Iris pigment epithelial cell (primary cell): ENCODE measurements around the gene PRMT7.

Experiments
- DNase-seq: peaks from one replicate; pipeline ENCODE4 v3.0.0-alpha.2; 2011; ENCODE audit warnings: low read depth

The PRMT7 gene

GRCh38 chr16:68306633-68307032, 4.2 kb upstream of the PRMT7 start:
- no peak for DNase-seq

- DNase-seq, result no peak
Measured at GRCh38 chr16:68309799-68310198, 1.0 kb upstream of the PRMT7 start.

- DNase-seq, result peak; percentile 61
Measured at GRCh38 chr16:68310437-68310773, 414 bp upstream of the PRMT7 start.

- DNase-seq, result no peak
Measured at GRCh38 chr16:68313116-68313515, 2.3 kb downstream of the PRMT7 start.

GRCh38 chr16:68319185-68319908, 8.5 kb downstream of the PRMT7 start:
- no peak for DNase-seq

- no peak for DNase-seq
Measured at GRCh38 chr16:68324336-68324735, 13.5 kb downstream of the PRMT7 start.

- DNase-seq, result peak; percentile 53
Measured at GRCh38 chr16:68324780-68325357, 14.1 kb downstream of the PRMT7 start.

GRCh38 chr16:68328151-68328859, 17.5 kb downstream of the PRMT7 start:
- DNase-seq, result peak; percentile 94

- DNase-seq, result no peak
Measured at GRCh38 chr16:68328860-68329390, 18.1 kb downstream of the PRMT7 start.

- peak; percentile 84 for DNase-seq
Measured at GRCh38 chr16:68331879-68332410, 21.1 kb downstream of the PRMT7 start.

- DNase-seq, result peak; percentile 88
Measured at GRCh38 chr16:68332411-68333121, 21.7 kb downstream of the PRMT7 start.

- peak; percentile 27 for DNase-seq
Measured at GRCh38 chr16:68335175-68335574, 24.4 kb downstream of the PRMT7 start.

- no peak for DNase-seq
Measured at GRCh38 chr16:68338326-68339119, 27.7 kb downstream of the PRMT7 start.

- DNase-seq, result no peak
Measured at GRCh38 chr16:68339214-68339613, 28.4 kb downstream of the PRMT7 start.

GRCh38 chr16:68342620-68343019, 31.8 kb downstream of the PRMT7 start:
- DNase-seq, result no peak

GRCh38 chr16:68343137-68343536, 32.3 kb downstream of the PRMT7 start:
- no peak for DNase-seq

- no peak for DNase-seq
Measured at GRCh38 chr16:68344252-68344651, 33.4 kb downstream of the PRMT7 start.

- peak; percentile 32 for DNase-seq
Measured at GRCh38 chr16:68345351-68345810, 34.6 kb downstream of the PRMT7 start.

- DNase-seq, result no peak
Measured at GRCh38 chr16:68345958-68346635, 35.3 kb downstream of the PRMT7 start.

GRCh38 chr16:68346892-68347480, 36.2 kb downstream of the PRMT7 start:
- no peak for DNase-seq
